Upper lobe of left lung (tissue), 6 donors: ENCODE results near the gene PEX14. TPM values are rescaled to one million over a fixed set of nuclear protein-coding genes. Genes with fewer than 3 reads are reported as not detected.

Experiments
- ATAC-seq, 2 donors: fragments of 200-7000 bp; cut with Tn5 transposase; one replicate each; pipeline ENCODE4 v1.9.1; 2022; ENCODE audit warnings: mild to moderate bottlenecking in 2 of 2, moderate library complexity in 2 of 2; ENCODE audit not compliant: low FRiP score in 2 of 2
- DNase-seq, 2 donors: peaks; one replicate each; pipeline ENCODE4 v3.0.0-alpha.2; 2019 to 2020
- H3K27ac ChIP-seq, 4 donors: fragments of 200-600 bp; sonication (generic); one replicate each; pipeline ENCODE4 v1.5.1; 2016 to 2019
- H3K27me3 ChIP-seq, 4 donors: fragments of 200-600 bp; sonication (generic); one replicate each; pipeline ENCODE4 v1.5.1; 2017 to 2019
- H3K36me3 ChIP-seq, 4 donors: fragments of 200-600 bp; sonication (generic); one replicate each; pipeline ENCODE4 v1.5.1; 2016 to 2019
- H3K4me1 ChIP-seq, 4 donors: fragments of 200-600 bp; sonication (generic); one replicate each; pipeline ENCODE4 v1.5.1; 2018 to 2019
- H3K4me3 ChIP-seq, 4 donors: fragments of 200-600 bp; sonication (generic); one replicate each; pipeline ENCODE4 v1.5.1; 2017 to 2019; ENCODE audit warnings: mild to moderate bottlenecking in 2 of 4, moderate library complexity in 1 of 4
- H3K9me3 ChIP-seq, 4 donors: fragments of 200-600 bp; sonication (generic); one replicate each; pipeline ENCODE4 v1.5.1; 2018 to 2019
- CTCF ChIP-seq, 6 experiments: fragments of 450-650 bp in 4 of 6; fragments of 200-600 bp in 2 of 6; sonication (generic) in 2 of 6; IDR thresholded peaks; one replicate each; pipeline ENCODE4 v1.5.1; 2016 to 2019; ENCODE audit warnings: antibody characterized with exemption in 6 of 6
- EP300 ChIP-seq, 4 donors: sonication (generic); formaldehyde crosslinking; IDR thresholded peaks; one replicate each; pipeline ENCODE4 v1.5.1; 2017; ENCODE audit warnings: antibody characterized with exemption in 4 of 4, control low read depth in 2 of 4
- POLR2A ChIP-seq, 4 donors: fragments of 450-650 bp; IDR thresholded peaks; one replicate each; pipeline ENCODE4 v1.5.1; 2016 to 2017; ENCODE audit warnings: antibody characterized with exemption in 4 of 4, mild to moderate bottlenecking in 2 of 4
- POLR2AphosphoS5 ChIP-seq, 2 donors: sonication (generic); formaldehyde crosslinking; IDR thresholded peaks; one replicate each; pipeline ENCODE4 v1.5.1; 2017; ENCODE audit warnings: antibody characterized with exemption in 2 of 2
- WGBS, 2 donors: methylation state at CpG; one replicate each; pipeline ENCODE4 v1.1.5; 2017 to 2018; 5-methylcytosine and 5-hydroxymethylcytosine counted together
- total RNA-seq, 6 donors: library from RNA; depleted of rRNA in 4 of 6; stranded (reverse); fragments of >200 nt in 4 of 6; gene quantifications; one replicate each; pipeline versions ENCODE4 v1.1.0 to v1.2.1, GENCODE V29; 2016 to 2021
- donor health status: DM: no; HTN: no; CAD: no; lungs with moderate emphysema.
- donor health status: DM: no; HTN: yes; CAD: no; lungs with severe emphysema.

PEX14 gene
- total RNA-seq, 6 donors from 2014 or later = 21.2 to 43.0 (median 29.9) TPM

GRCh38 chr1:10639011-10639774 is 164.4 kb downstream of the PEX14 start:
- peaks cover 42 to 79% (median 50%) of the 10 kb centered on the region in 4 donors for H3K4me1 ChIP-seq
- no peaks in the 10 kb centered on the region for H3K9me3 ChIP-seq
- H3K4me3 ChIP-seq = no peak overlapping the region
- peak overlapping the region in 1 of 4 donors; percentile 82 for H3K27ac ChIP-seq
- DNase-seq = peak in 1 of 2 donors; percentile 88
- WGBS, 2 donors = 76 to 85% methylated on average over 80 to 105 of the region's 108 CpGs
- H3K27me3 ChIP-seq = no peaks in the 10 kb centered on the region
- peaks cover 0 to 62% (median 46%) of the 10 kb centered on the region in 4 donors for H3K36me3 ChIP-seq
- no peak for ATAC-seq
- TF ChIP-seq EP300 (IDR thresholded peaks at IDR 0.05) (no peak), CTCF (IDR thresholded peaks at IDR 0.05) (no peak), POLR2A (IDR thresholded peaks at IDR 0.05) (no peak), POLR2AphosphoS5 (IDR thresholded peaks at IDR 0.05) (no peak)

GRCh38 chr1:10639775-10640578 is 165.2 kb downstream of the PEX14 start:
- Histone ChIP-seq H3K36me3 (peaks cover 0 to 70% (median 54%) of the 10 kb centered on the region in 4 donors), H3K27ac (peak overlapping the region in 3 of 4 donors; percentile 63 to 82 (median 77)), H3K4me1 (peaks cover 34 to 71% (median 43%) of the 10 kb centered on the region in 4 donors), H3K4me3 (no peak overlapping the region), H3K9me3 (no peaks in the 10 kb centered on the region), H3K27me3 (no peaks in the 10 kb centered on the region)
- ATAC-seq = no peak
- TF ChIP-seq POLR2AphosphoS5 (IDR thresholded peaks at IDR 0.05) (no peak), EP300 (IDR thresholded peaks at IDR 0.05) (no peak), CTCF (IDR thresholded peaks at IDR 0.05) (no peak), POLR2A (IDR thresholded peaks at IDR 0.05) (no peak)
- peak in 1 of 2 donors; percentile 72 for DNase-seq
- WGBS, 2 donors = 89 to 90% methylated on average over 32 to 43 of the region's 45 CpGs

GRCh38 chr1:10640843-10641553 is 166.2 kb downstream of the PEX14 start:
- Histone ChIP-seq H3K27ac (peak overlapping the region; percentile 51 to 82 (median 70)), H3K9me3 (no peaks in the 10 kb centered on the region), H3K36me3 (peaks cover 0 to 81% (median 62%) of the 10 kb centered on the region in 4 donors), H3K27me3 (no peaks in the 10 kb centered on the region), H3K4me3 (no peak overlapping the region), H3K4me1 (peaks cover 25 to 61% (median 38%) of the 10 kb centered on the region in 4 donors)
- WGBS, 2 donors = 88 to 93% methylated on average over 6 to 10 of the region's 16 CpGs
- no peak for DNase-seq
- TF ChIP-seq POLR2A (IDR thresholded peaks at IDR 0.05) = no peak
- no peak for TF ChIP-seq EP300 (IDR thresholded peaks at IDR 0.05)
- no peak for TF ChIP-seq CTCF (IDR thresholded peaks at IDR 0.05)
- no peak for TF ChIP-seq POLR2AphosphoS5 (IDR thresholded peaks at IDR 0.05)
- peak in 1 of 2 donors; percentile 7 for ATAC-seq

- no peak for TF ChIP-seq CTCF (IDR thresholded peaks at IDR 0.05)
- no peak for TF ChIP-seq POLR2AphosphoS5 (IDR thresholded peaks at IDR 0.05)
- TF ChIP-seq POLR2A (IDR thresholded peaks at IDR 0.05) = no peak
- TF ChIP-seq EP300 (IDR thresholded peaks at IDR 0.05) = no peak
- ATAC-seq = no peak
- H3K27me3 ChIP-seq = no peaks in the 10 kb centered on the region
- DNase-seq = no peak
- H3K36me3 ChIP-seq = peaks cover 0 to 88% (median 71%) of the 10 kb centered on the region in 4 donors
- no peaks in the 10 kb centered on the region for H3K9me3 ChIP-seq
- WGBS, 2 donors = 86% methylated on average over 24 of the region's 24 CpGs
- H3K4me3 ChIP-seq = no peak overlapping the region
- H3K27ac ChIP-seq = peak overlapping the region; percentile 51 to 82 (median 70)
- H3K4me1 ChIP-seq = peaks cover 17 to 54% (median 33%) of the 10 kb centered on the region in 4 donors
These were observed 167.2 kb downstream of the PEX14 start for GRCh38 chr1:10641976-10642375.
